GM04503 (cell line): Measurements from ENCODE around the gene HSPG2.
A peak's percentile ranks its signal among the peaks of the same experiment; 100 is the strongest.

Experiments
- DNase-seq: peaks from one replicate; pipeline ENCODE4 v3.0.0-alpha.2; 2012; ENCODE audit warnings: low read depth

Gene HSPG2

GRCh38 chr1:21861602-21862429, 75.3 kb downstream of the HSPG2 start:
- peak; percentile 47 for DNase-seq

DNA sequence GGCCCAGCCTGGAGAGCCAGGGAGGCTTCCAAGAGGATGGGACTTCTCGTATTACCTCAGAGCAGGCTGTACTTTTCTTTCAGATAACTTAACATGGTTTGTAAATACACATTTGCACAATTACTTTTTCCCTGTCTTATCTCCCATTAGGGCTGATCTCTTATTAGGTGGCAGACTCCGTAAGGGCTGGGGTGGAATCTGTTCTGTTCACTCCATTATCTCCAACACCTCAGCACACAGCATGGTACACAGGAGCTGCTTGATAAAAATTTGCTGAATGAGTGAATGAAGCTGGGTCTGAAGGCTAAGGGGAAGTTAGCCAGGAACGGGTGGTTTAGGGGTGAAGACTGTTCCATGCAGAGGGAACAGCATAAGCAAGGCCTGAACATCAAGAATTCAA, 76.1 kb downstream of the HSPG2 start:
- DNase-seq: no peak

DNA sequence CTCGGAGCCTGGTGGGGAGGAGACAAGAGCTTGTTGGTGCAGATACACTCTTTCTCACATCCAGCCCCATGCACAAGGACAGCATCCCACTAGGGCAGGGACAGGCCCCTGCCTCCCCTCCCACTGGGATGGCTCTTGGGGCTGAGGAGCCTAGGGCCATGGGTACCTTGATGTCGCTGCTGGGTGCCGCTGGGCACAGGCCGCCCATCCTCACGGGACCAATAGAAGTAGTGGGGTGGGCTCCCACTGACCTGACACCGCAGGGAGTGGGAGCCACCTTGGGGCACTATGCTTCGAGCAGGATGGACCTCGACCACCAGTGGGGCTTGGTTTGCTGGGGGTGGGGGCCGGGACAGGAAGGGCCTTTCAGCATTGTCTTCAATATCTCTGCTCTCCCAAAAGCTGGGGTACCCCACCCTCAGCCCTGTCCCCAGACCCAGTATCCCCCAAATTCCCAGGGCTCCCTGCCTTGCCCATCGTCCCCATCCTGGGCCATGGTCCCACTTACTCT, 77.4 kb downstream of the HSPG2 start:
- DNase-seq: no peak

DNA sequence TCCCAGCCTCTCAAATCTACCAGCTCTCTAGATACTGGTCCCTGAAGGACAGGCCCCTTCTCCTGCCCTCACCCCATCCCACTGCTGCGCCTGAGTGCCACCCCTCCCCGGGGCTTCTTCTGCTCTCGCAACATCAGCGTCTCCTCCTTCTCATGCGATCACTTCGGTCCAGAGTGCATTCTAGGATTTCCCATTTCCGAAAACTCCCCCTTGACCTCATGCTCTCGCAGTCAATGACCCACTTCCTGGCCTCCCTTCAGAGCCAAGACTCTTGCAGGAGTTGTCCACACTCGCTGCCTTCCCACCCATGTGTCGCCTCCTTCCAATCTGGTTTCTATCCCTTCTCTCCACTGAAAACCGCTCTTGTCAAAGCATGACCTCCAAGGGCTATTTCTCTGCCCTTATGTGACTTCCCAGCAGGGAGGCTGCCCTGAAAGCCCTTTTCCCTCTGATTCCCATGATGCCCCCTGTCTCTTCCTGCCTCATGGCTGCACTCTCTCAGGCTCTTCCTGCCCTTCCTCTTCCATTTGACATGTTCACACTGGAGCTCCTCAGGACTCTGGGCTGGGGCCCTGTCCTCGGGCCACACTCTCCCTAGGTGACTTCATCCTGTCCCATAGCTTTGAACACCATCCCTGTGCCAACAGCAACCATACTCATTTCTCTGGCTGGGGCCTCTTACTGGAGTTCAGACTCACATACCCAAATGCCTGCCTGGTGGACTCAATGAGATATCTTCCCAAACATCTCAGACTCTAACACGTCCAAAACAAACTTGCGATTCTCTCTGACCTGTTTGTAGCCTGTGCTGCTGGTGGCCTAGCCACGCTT, 79.1 kb downstream of the HSPG2 start:
- DNase-seq: no peak

DNA sequence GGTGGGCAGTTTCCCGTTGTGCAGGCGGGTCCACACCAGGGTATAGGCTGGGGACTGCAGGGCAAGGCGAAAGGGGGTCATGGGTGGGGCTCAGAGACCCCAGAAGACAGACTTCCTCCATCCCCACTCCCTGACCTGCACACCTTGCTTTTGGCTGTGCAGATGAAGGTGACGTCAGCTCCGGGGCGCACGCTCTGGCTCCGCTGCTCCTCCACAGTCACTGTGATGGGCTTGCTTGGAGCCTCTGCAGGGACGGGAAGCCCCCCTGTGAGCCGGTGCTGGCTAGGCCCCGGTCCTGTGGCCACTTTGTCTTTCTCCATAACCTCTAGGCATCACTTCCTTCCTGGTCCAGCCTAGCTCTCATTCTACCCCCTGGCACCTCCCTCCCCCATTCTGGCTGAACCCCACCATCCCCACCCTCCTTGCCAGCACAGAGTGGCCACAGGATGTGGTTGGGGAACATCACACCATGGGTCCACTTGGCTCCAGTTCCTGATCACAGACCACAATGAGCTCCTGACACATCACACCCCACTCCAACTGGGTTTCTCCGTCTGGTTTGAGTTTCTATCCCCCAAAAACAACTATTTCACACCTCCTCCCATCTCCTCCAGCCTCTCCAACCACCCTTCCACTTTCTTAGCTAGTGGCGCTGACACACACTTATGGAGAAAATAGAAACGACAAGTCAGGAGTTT, 79.8 kb downstream of the HSPG2 start:
- peak; percentile 25 for DNase-seq

GRCh38 chr1:21855257-21856096, 81.6 kb downstream of the HSPG2 start:
- no peak for DNase-seq

DNA sequence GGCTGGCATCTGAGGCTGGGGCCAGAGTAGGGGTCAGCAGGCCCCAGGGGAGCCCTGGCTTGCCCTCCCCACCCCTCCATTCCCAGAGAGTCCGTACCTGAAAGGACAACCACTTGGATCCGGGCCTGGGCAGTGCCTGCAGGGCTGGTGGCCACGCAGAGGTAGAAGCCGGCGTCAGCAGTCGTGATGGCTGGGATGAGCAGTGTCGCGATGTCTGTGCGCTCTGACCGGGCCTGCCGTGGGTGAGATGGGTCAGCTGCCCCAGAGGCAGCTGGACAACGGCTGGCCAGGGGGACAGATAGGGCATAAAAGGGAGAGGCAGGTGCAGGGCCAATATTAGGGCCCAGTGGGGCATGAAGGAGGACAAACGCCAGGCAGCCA, 82.4 kb downstream of the HSPG2 start:
- DNase-seq: no peak

DNA sequence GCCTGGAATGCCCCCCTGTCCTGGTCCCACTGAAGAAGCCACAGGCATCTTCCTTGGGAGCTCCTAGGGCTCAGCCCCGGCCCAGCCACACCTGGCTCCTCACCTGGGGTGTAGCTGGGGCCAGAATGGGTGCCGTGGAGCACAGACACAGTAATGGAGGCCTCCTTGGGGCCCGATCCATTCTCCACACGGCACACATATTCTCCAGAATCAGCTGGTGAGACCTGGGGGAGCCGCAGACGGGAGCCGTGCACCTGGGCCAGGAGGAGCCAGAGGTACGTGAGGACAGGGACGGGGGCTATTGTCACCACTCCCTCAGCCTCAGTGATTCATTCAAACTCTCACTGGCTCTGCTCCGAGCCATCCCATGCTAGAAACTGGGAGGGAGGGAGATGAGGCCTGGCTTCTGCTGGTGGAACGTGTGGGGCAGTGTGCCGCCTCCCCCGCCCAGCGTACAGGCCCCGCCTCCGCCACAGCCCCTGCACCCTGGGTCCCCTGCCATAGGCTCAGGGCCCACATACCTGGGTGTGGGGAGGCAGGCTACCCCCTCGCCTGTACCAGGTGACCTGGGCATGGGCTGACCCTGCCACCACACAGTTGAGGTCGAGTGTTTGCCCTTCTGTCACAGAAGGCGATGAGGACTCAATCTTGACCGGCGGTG, 82.9 kb downstream of the HSPG2 start:
- DNase-seq: no peak

DNA sequence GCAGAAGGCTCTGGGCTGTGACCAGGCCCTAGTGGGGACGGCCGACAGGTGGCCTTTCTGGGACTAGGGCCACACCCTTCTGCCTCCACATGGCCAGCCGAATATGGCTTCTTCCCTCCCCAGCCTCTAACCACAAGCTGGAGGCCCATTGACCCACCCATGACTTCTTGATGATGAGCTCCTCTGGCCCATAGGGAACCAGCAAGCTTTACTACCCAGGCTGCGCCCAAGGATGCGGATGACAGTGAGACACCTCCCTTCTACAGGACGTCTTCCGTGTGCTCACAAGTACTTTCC, 84.0 kb downstream of the HSPG2 start:
- no peak for DNase-seq

- DNase-seq: no peak
These were observed 84.6 kb downstream of the HSPG2 start for GRCh38 chr1:21852282-21853130.

DNA sequence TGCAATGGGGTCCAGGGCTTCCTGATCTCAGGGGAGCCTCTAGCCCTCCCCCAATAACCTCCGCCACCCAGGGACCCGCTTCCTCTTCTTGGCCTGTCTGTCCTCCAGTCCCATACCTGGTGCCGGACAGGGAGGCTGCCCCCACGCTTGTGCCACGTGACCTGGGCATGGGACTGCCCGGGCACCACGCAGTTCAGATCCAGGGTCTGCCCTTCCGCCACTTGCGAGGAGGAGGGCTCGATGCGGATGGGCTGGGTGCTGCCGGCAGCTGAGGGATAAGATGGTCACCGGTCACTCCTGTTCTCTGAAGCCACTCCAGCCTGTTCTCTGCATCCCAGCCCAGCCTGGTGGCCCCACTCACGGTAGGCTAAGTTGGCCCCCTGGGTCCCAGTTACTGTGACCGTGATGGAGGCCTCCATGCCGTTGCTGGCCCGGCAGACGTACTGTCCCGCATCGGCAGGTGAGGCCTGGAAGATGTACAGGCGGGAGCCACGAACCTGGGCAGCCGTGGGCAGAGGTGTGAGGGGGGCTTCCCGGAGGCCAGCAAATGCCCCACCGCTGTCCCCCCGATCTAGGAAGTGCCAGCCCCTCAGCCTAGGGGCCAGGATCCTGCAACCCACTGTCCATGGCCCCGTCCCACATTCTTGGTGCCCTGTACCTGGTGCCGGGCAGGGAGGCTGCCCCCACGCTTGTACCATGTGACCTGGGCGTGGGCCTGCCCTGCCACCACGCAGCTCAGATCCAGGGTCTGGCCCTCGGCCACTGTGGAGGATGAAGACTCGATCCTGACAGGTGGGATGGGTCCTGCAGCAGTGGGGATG, 85.5 kb downstream of the HSPG2 start:
- DNase-seq: no peak

- no peak for DNase-seq
These were observed 87.1 kb downstream of the HSPG2 start for GRCh38 chr1:21849909-21850576.

- no peak for DNase-seq
These were observed 88.5 kb downstream of the HSPG2 start for GRCh38 chr1:21848524-21849174.

DNA sequence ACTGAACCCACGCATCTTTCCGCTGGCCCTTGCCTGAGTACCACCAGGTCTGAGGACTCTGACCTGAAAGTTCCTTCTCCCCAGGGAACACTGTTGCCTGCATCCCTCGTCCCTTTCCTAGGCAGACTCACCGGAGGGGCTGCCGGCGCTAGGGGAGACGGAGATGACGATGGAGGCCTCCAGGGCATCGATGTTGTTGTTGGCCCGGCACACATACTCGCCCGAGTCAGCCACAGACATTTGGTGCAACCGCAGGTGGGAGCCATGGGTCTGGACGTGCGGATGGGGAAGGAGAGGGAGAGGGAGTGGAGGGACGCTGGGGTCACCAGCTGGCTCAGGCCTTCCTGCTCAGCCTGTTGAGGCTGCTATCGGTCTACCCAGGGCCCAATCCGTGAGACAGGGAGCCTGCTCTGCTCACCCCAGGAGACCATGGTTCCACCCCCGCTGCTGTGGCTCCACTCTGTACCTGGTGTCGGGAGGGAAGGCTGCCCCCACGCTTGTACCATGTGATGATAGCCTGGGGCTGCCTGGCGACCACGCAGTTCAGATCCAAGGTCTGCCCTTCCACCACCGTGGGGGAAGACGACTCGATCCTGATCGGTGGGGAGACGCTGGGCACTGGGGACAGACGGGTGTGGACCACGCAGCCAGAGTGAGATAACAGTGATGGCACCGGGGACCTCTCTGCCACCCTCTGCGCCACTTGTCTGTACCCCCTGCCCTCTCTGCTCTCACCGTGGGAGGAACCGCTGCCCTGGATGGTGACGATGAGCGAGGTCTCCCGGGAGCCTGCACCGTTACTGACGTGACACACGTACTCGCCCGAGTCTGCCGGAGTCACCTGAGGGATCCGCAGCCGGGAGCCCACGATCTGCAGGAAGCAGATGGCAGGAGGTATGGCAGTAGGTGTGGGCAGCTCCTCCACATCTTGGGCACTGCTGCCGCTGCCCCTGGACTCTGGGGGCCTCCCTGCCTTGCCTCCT, 89.6 kb downstream of the HSPG2 start:
- no peak for DNase-seq

GRCh38 chr1:21845646-21846641, 91.2 kb downstream of the HSPG2 start:
- no peak for DNase-seq

GRCh38 chr1:21843996-21844395, 93.1 kb downstream of the HSPG2 start:
- DNase-seq: no peak
